Measurements from ENCODE around the gene ROBO1.

ROBO1 gene

GRCh38 chr3:78880603-78881461 is 887.0 kb downstream of the ROBO1 start:
- no peak overlapping the region for H3K27ac ChIP-seq
- TF ChIP-seq, protein P1, sequence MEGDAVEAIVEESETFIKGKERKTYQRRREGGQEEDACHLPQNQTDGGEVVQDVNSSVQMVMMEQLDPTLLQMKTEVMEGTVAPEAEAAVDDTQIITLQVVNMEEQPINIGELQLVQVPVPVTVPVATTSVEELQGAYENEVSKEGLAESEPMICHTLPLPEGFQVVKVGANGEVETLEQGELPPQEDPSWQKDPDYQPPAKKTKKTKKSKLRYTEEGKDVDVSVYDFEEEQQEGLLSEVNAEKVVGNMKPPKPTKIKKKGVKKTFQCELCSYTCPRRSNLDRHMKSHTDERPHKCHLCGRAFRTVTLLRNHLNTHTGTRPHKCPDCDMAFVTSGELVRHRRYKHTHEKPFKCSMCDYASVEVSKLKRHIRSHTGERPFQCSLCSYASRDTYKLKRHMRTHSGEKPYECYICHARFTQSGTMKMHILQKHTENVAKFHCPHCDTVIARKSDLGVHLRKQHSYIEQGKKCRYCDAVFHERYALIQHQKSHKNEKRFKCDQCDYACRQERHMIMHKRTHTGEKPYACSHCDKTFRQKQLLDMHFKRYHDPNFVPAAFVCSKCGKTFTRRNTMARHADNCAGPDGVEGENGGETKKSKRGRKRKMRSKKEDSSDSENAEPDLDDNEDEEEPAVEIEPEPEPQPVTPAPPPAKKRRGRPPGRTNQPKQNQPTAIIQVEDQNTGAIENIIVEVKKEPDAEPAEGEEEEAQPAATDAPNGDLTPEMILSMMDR (conservative IDR thresholded peaks at IDR 0.05) = no peak
- TF ChIP-seq ZFX (IDR thresholded peaks at IDR 0.05) = no peak

DNA sequence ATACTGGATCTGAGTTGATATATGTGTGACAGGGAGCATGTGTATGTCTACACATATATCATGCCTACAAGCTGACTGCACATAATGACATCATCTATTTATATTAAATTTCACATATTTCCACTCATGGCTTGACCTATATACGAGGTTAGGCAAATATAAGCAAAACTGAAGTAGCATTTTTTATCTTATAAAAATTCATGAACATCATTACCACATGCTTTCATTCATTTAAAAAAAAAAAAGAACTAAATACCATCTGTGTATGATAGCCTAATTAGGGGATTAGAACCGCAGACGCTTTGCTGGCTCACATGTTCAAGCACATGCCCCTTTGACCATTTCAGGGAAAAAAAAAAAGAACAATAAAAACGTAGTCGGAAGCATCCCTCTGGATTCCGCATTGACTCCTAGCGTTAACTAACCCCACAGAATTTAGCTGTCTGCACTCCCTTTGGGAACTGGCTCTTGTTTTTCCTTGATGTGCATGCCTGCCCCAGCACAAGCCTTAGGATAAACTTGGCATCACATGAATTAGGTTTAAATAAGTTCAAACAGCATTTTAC is 888.4 kb downstream of the ROBO1 start:
- TF ChIP-seq, protein P1 (conservative IDR thresholded peaks at IDR 0.05) = no peak
- TF ChIP-seq ZFX (IDR thresholded peaks at IDR 0.05) = no peak
- no peak overlapping the region for H3K27ac ChIP-seq

DNA sequence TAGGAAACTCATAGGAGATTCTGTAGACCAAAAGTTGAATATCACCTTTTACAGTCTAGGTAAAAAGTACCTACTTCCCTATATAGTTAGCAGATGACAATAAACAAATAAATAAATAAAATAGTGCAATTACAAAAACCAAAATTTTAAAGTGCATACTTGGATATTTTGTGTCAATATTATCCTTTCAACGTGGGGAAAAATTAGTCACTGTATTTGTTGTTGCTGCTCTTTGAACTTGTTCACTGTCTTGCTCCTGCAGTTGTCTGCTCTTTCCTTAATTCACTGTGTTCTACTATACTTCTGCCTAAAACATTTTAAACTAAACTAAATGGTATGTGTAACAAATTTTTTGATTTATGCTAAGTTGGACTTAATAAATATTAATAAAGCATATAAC is 889.0 kb downstream of the ROBO1 start:
- no peak overlapping the region for H3K27ac ChIP-seq
- TF ChIP-seq, protein P1 (conservative IDR thresholded peaks at IDR 0.05) = no peak
- no peak for TF ChIP-seq ZFX (IDR thresholded peaks at IDR 0.05)

- no peak overlapping the region for H3K27ac ChIP-seq
Observed at GRCh38 chr3:78878011-78878410, 889.8 kb downstream of the ROBO1 start.

DNA sequence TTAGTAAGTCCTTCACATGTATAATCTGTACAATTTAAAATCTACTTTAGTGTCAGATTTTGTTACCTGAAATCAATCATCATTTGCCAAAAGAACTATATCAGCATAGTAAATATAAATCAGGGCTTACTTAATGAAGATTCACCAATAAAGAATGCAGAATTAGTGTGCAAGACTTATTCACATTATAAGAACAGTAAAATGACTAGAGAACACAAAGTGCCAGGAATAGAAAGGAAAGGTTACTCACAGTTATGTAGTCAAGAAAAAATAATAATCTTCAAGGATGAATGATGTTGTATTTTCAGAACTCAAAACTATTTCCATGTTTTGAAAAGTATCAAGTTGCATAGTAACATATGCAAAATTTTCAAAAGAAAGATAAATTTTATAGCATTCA is 891.9 kb downstream of the ROBO1 start:
- no peak overlapping the region for H3K27ac ChIP-seq

More at GRCh38 chr3:78878011-78878410, 889.8 kb downstream of the ROBO1 start:
- TF ChIP-seq, protein P1 (conservative IDR thresholded peaks at IDR 0.05) = no peak
- no peak for TF ChIP-seq ZFX (IDR thresholded peaks at IDR 0.05)

DNA sequence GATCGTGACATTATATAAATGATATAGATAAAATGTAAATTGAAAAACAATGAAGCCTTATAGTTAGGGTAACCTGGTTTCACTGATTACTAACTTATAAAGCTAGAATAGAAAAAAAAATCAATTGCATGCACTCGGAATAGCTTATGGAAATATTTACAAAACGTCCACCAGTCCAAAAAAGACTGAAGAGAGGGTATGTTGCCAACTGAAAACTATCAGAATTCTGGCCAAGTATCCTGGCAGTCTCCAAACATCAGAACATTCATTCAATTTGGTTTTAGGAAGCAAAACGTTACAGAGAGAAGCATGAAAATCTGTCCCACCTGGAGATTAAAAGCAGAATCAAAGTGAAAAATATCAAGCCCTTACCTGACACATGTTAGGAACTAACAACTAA is 892.4 kb downstream of the ROBO1 start:
- no peak overlapping the region for H3K27ac ChIP-seq

More for the DNA sequence above, 891.9 kb downstream of the ROBO1 start:
- TF ChIP-seq, protein P1 (conservative IDR thresholded peaks at IDR 0.05) = no peak
- TF ChIP-seq ZFX (IDR thresholded peaks at IDR 0.05) = no peak

DNA sequence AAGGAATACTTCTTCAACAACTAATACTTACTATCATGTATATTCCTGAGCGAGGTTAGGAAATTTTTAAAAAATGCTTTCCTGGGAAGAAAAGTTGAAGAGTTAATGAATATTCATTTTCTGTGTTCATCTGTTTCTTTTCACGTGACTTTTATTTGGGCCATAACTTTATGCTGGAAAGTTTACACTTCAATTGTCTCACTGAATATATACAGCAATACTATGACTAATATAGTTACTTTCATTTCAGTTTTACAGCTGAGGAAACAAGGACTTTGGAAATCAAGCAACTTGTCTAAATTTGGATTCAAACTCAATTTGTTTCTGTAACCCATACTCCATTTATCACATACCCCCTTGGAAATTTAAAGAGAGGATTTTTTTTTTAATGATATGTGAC is 894.2 kb downstream of the ROBO1 start:
- TF ChIP-seq, protein P1 (conservative IDR thresholded peaks at IDR 0.05) = no peak
- no peak for TF ChIP-seq ZFX (IDR thresholded peaks at IDR 0.05)
- H3K27ac ChIP-seq = no peak overlapping the region

More for the DNA sequence above, 892.4 kb downstream of the ROBO1 start:
- TF ChIP-seq ZFX (IDR thresholded peaks at IDR 0.05) = no peak
- TF ChIP-seq, protein P1 (conservative IDR thresholded peaks at IDR 0.05) = no peak
